HCT116 (cell line): Measurements from ENCODE around the gene TMEM40. TPM values are rescaled to one million over a fixed set of nuclear protein-coding genes. Genes with fewer than 3 reads are reported as not detected.

Experiments
- ATAC-seq: fragments of 200-7000 bp; cut with Tn5 transposase; 2 replicates; pipeline ENCODE4 v1.9.1; 2020; ENCODE audit warnings: mild to moderate bottlenecking, moderate library complexity
- BruUV-seq: library from RNA; stranded (reverse); fragments of 400-500 nt; replicated peaks from 2 replicates; lab custom pipeline; 2021; lab: Mats Ljungman, UMichigan
- CTCF ChIA-PET: fragments of 300-600 bp; sonication (Branson Sonifier 250); formaldehyde crosslinking; loops from one replicate; lab custom pipeline; 2021; ENCODE audit warnings: antibody characterized with exemption; lab: Charles Lee
- POLR2A ChIA-PET: fragments of 300-600, 350-600 bp; sonication (Branson Sonifier 250); formaldehyde crosslinking; loops from one replicate; lab custom pipeline; 2021; ENCODE audit warnings: antibody characterized with exemption; lab: Charles Lee
- RAD21 ChIA-PET, 2 experiments: fragments of 300-600 bp; sonication (Branson Sonifier 250); formaldehyde crosslinking; loops; one replicate each; lab custom pipeline; 2023; ENCODE audit warnings: low total read pairs in 2 of 2; ENCODE audit not compliant: uncharacterized antibody in 2 of 2, unreplicated experiment in 2 of 2, low non-redundant PET in 1 of 2; lab: Charles Lee
- DNase-seq: peaks from one replicate; pipeline ENCODE4 v3.0.0-alpha.2; 2010; ENCODE audit warnings: low read depth, low spot score
- H2AFZ ChIP-seq: fragments of 200-600 bp; shearing (Covaris generic), sonication (generic); 2 replicates; pipeline ENCODE4 v1.6.1; 2017; ENCODE audit warnings: low read depth, mixed run types, mixed read lengths, antibody characterized with exemption, low read length; ENCODE audit not compliant: poor library complexity, severe bottlenecking
- H3K27ac ChIP-seq: 2 replicates; pipeline ENCODE4 v1.5.1; 2012; ENCODE audit warnings: low read depth, low read length
- H3K27me3 ChIP-seq: fragments of 200-600 bp; sonication (generic); 2 replicates; pipeline ENCODE4 v1.6.1; 2016; ENCODE audit warnings: mixed run types, low read length, mixed read lengths; ENCODE audit not compliant: insufficient read depth
- H3K36me3 ChIP-seq, 2 experiments: fragments of 200-500 bp in 1 of 2; fragments of 200-600 bp in 1 of 2; sonication (Bioruptor generic) in 1 of 2; sonication (generic) in 1 of 2; 2 replicates each; pipeline versions ENCODE4 v1.5.1 to v1.6.1; 2014 to 2016; ENCODE audit warnings: low read length in 2 of 2, inconsistent platforms in 1 of 2, mixed read lengths in 1 of 2, mixed run types in 1 of 2; ENCODE audit not compliant: insufficient read depth in 2 of 2, control insufficient read depth in 1 of 2
- H3K4me1 ChIP-seq, 2 experiments: fragments of 200-600 bp in 1 of 2; sonication (generic) in 1 of 2; 2 replicates each; pipeline versions ENCODE4 v1.5.1 to v1.6.1; 2012 to 2017; ENCODE audit warnings: low read length in 2 of 2, inconsistent platforms in 1 of 2, mild to moderate bottlenecking in 1 of 2, mixed read lengths in 1 of 2, mixed run types in 1 of 2, moderate library complexity in 1 of 2; ENCODE audit not compliant: insufficient read depth in 2 of 2, control insufficient read depth in 1 of 2
- H3K4me2 ChIP-seq: fragments of 200-600 bp; sonication (generic); 2 replicates; pipeline ENCODE4 v1.6.1; 2017; ENCODE audit warnings: mixed run types, low read length, mixed read lengths
- H3K4me3 ChIP-seq, 2 experiments: fragments of 200-600 bp in 1 of 2; sonication (generic) in 1 of 2; replicated peaks in 1 of 2; 2 replicates each; pipeline ENCODE4 v1.5.1; 2011 to 2016; ENCODE audit warnings: low read length in 2 of 2, control low read depth in 1 of 2, low read depth in 1 of 2, mild to moderate bottlenecking in 1 of 2, mixed read lengths in 1 of 2, mixed run types in 1 of 2
- H3K79me2 ChIP-seq: fragments of 200-600 bp; sonication (generic); 2 replicates; pipeline ENCODE4 v1.6.1; 2017; ENCODE audit warnings: mild to moderate bottlenecking, mixed run types, low read length, moderate library complexity, mixed read lengths; ENCODE audit not compliant: insufficient read depth
- H3K9ac ChIP-seq: fragments of 200-600 bp; sonication (generic); 2 replicates; pipeline ENCODE4 v1.6.1; 2016; ENCODE audit warnings: low read length, mixed read lengths
- H3K9me2 ChIP-seq: fragments of 200-600 bp; sonication (generic), shearing (Covaris generic); 2 replicates; pipeline ENCODE4 v1.6.1; 2017; ENCODE audit warnings: mixed run types, mild to moderate bottlenecking, moderate library complexity; ENCODE audit not compliant: insufficient read depth
- H3K9me3 ChIP-seq, 2 experiments: fragments of 200-500 bp in 1 of 2; fragments of 200-600 bp in 1 of 2; sonication (Bioruptor generic) in 1 of 2; sonication (generic) in 1 of 2; 2 replicates each; pipeline ENCODE4 v1.6.1; 2014 to 2017; ENCODE audit warnings: low read length in 2 of 2, mixed read lengths in 2 of 2, inconsistent platforms in 1 of 2, low read depth in 1 of 2, mild to moderate bottlenecking in 1 of 2, mixed run types in 1 of 2, moderate library complexity in 1 of 2; ENCODE audit not compliant: control insufficient read depth in 1 of 2, insufficient read depth in 1 of 2
- H4K20me1 ChIP-seq: fragments of 200-600 bp; sonication (generic), shearing (Covaris generic); 2 replicates; pipeline ENCODE4 v1.6.1; 2017; ENCODE audit warnings: mixed run types, mild to moderate bottlenecking, moderate library complexity; ENCODE audit not compliant: insufficient read depth
- CBX3 ChIP-seq: IDR thresholded peaks from 2 replicates; pipeline ENCODE4 v1.6.1; 2012; ENCODE audit warnings: low read depth
- CEBPB ChIP-seq: IDR thresholded peaks from 2 replicates; pipeline ENCODE4 v1.6.1; 2012; ENCODE audit warnings: low read depth
- EGR1 ChIP-seq: IDR thresholded peaks from 2 replicates; pipeline ENCODE4 v1.6.1; 2012; ENCODE audit warnings: low read depth
- ELF1 ChIP-seq: IDR thresholded peaks from 2 replicates; pipeline ENCODE4 v1.6.1; 2012; ENCODE audit warnings: low read depth, borderline replicate concordance
- EZH2 ChIP-seq: fragments of 200-600 bp; sonication (generic); IDR thresholded peaks from 2 replicates; pipeline ENCODE4 v1.6.1; 2017; ENCODE audit warnings: antibody characterized with exemption, mixed run types
- EZH2phosphoT487 ChIP-seq: fragments of 200-600 bp; IDR thresholded peaks from 2 replicates; pipeline ENCODE4 v1.6.1; 2018; ENCODE audit warnings: antibody characterized with exemption, borderline replicate concordance
- JUND ChIP-seq: IDR thresholded peaks from 2 replicates; pipeline ENCODE4 v1.6.1; 2012
- POLR2A ChIP-seq: IDR thresholded peaks from 2 replicates; pipeline ENCODE4 v1.7.0; 2011; ENCODE audit warnings: borderline replicate concordance; ENCODE audit not compliant: insufficient read depth, insufficient read length; ENCODE audit errors: extremely low read depth
- POLR2AphosphoS5 ChIP-seq: IDR thresholded peaks from 2 replicates; pipeline ENCODE4 v1.6.1; 2011; ENCODE audit warnings: mild to moderate bottlenecking, low read depth, low read length, moderate library complexity
- RAD21 ChIP-seq: IDR thresholded peaks from 2 replicates; pipeline ENCODE4 v1.6.1; 2012; ENCODE audit warnings: low read depth, mild to moderate bottlenecking
- SIN3A ChIP-seq: IDR thresholded peaks from 2 replicates; pipeline ENCODE4 v1.6.1; 2012; ENCODE audit warnings: low read depth
- SP1 ChIP-seq: IDR thresholded peaks from 2 replicates; pipeline ENCODE4 v1.6.1; 2012; ENCODE audit warnings: low read depth
- SRF ChIP-seq: IDR thresholded peaks from 2 replicates; pipeline ENCODE4 v1.6.1; 2012; ENCODE audit warnings: low read depth
- TCF7L2 ChIP-seq: IDR thresholded peaks from 2 replicates; pipeline ENCODE4 v1.7.0; 2011; ENCODE audit warnings: borderline replicate concordance, inconsistent platforms; ENCODE audit not compliant: insufficient read depth, insufficient read length; ENCODE audit errors: extremely low read depth
- ZBTB33 ChIP-seq: IDR thresholded peaks from 2 replicates; pipeline ENCODE4 v1.6.1; 2011; ENCODE audit warnings: mild to moderate bottlenecking, low read length, moderate library complexity; ENCODE audit not compliant: insufficient replicate concordance; ENCODE audit errors: extremely low read depth
- ZFX ChIP-seq: fragments of 450-650 bp; IDR thresholded peaks from 2 replicates; pipeline ENCODE4 v1.6.1; 2017
- ZNF274 ChIP-seq: fragments of 200-500 bp; sonication (Bioruptor generic); IDR thresholded peaks from 2 replicates; pipeline ENCODE4 v1.6.1; 2014; ENCODE audit warnings: mild to moderate bottlenecking, low read depth, low read length, inconsistent platforms
- intact Hi-C: fragments of 100-400 bp; cut with micrococcal nuclease; formaldehyde crosslinking; loops from 2 replicates; pipeline ENCODE4 v1.10.0; 2022
- total RNA-seq: library from RNA; stranded (reverse); gene quantifications from one replicate; pipeline ENCODE4 v1.2.1, GENCODE V29; 2021; ENCODE audit not compliant: unreplicated experiment
- TF ChIP-seq, protein P1 (sequence below): IDR thresholded peaks from 2 replicates; pipeline ENCODE4 v1.6.1; 2012
- TF ChIP-seq, protein P2 (sequence below): IDR thresholded peaks from 2 replicates; pipeline ENCODE4 v1.6.1; 2012; ENCODE audit warnings: low read depth

TMEM40 gene
- total RNA-seq, 1 experiment from 2014 or later: 12.3 TPM

GRCh38 chr3:12772462-12772861 lies 13.4 kb upstream of the TMEM40 start:
- no peak for DNase-seq
- CTCF ChIA-PET: no interaction called here

More at GRCh38 chr3:12772462-12772861, 13.4 kb upstream of the TMEM40 start:
- H3K9ac ChIP-seq: no peak overlapping the region
- H3K36me3 ChIP-seq: no peaks in the 10 kb centered on the region
- H3K4me1 ChIP-seq: no peaks in the 10 kb centered on the region
- no peaks in the 10 kb centered on the region for H3K79me2 ChIP-seq
- H3K27me3 ChIP-seq: no peaks in the 10 kb centered on the region
- no peaks in the 10 kb centered on the region for H4K20me1 ChIP-seq
- no peak for TF ChIP-seq EGR1
- no peak for TF ChIP-seq CBX3
- TF ChIP-seq POLR2A: no peak
- TF ChIP-seq, protein P1, sequence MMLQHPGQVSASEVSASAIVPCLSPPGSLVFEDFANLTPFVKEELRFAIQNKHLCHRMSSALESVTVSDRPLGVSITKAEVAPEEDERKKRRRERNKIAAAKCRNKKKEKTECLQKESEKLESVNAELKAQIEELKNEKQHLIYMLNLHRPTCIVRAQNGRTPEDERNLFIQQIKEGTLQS: no peak
- TF ChIP-seq ZFX: no peak
- no peak for TF ChIP-seq SRF
- TF ChIP-seq, protein P2, sequence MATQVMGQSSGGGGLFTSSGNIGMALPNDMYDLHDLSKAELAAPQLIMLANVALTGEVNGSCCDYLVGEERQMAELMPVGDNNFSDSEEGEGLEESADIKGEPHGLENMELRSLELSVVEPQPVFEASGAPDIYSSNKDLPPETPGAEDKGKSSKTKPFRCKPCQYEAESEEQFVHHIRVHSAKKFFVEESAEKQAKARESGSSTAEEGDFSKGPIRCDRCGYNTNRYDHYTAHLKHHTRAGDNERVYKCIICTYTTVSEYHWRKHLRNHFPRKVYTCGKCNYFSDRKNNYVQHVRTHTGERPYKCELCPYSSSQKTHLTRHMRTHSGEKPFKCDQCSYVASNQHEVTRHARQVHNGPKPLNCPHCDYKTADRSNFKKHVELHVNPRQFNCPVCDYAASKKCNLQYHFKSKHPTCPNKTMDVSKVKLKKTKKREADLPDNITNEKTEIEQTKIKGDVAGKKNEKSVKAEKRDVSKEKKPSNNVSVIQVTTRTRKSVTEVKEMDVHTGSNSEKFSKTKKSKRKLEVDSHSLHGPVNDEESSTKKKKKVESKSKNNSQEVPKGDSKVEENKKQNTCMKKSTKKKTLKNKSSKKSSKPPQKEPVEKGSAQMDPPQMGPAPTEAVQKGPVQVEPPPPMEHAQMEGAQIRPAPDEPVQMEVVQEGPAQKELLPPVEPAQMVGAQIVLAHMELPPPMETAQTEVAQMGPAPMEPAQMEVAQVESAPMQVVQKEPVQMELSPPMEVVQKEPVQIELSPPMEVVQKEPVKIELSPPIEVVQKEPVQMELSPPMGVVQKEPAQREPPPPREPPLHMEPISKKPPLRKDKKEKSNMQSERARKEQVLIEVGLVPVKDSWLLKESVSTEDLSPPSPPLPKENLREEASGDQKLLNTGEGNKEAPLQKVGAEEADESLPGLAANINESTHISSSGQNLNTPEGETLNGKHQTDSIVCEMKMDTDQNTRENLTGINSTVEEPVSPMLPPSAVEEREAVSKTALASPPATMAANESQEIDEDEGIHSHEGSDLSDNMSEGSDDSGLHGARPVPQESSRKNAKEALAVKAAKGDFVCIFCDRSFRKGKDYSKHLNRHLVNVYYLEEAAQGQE: no peak
- no peak for TF ChIP-seq CEBPB
- no peak for TF ChIP-seq SIN3A
- TF ChIP-seq JUND: no peak
- TF ChIP-seq RAD21: no peak
- TF ChIP-seq SP1: no peak
- TF ChIP-seq ZNF274: no peak
- TF ChIP-seq POLR2AphosphoS5: no peak
- no peak for TF ChIP-seq EZH2phosphoT487
- TF ChIP-seq EZH2: no peak
- TF ChIP-seq ZBTB33: no peak
- no peak for TF ChIP-seq TCF7L2
- no peak for TF ChIP-seq ELF1
- TF ChIP-seq, all 23 proteins: peak for 0
- Histone ChIP-seq H3K9me2 (no peaks in the 10 kb centered on the region), H3K4me3 (no peak overlapping the region), H3K9me3 (no peaks in the 10 kb centered on the region), H3K4me2 (no peak overlapping the region), H3K27ac (no peak overlapping the region), H2AFZ (no peak overlapping the region)
- no peak for ATAC-seq
- ChIA-PET POLR2A (no interaction called here), RAD21 (no interaction called here)
- intact Hi-C loops: no loop called here
- no TSS peak for BruUV-seq
